Tongue (tissue), 2 donors: Measurements from ENCODE around the gene RNF225. TPM values are rescaled to one million over a fixed set of nuclear protein-coding genes. Genes with fewer than 3 reads are reported as not detected.
"Not testable (repeated sequence)": the region's sequence is repeated elsewhere in the genome, so short reads cannot be mapped to it uniquely, and the experiment has no call there.

Experiments used
- DNase-seq: peaks from one replicate; pipeline ENCODE4 v3.0.0-alpha.2; 2015
- total RNA-seq: library from RNA; depleted of rRNA; stranded (reverse); fragments of >200 nt; gene quantifications from one replicate; pipeline ENCODE4 v1.2.3, GENCODE V29; 2014

RNF225 gene
- not detected for total RNA-seq

DNA sequence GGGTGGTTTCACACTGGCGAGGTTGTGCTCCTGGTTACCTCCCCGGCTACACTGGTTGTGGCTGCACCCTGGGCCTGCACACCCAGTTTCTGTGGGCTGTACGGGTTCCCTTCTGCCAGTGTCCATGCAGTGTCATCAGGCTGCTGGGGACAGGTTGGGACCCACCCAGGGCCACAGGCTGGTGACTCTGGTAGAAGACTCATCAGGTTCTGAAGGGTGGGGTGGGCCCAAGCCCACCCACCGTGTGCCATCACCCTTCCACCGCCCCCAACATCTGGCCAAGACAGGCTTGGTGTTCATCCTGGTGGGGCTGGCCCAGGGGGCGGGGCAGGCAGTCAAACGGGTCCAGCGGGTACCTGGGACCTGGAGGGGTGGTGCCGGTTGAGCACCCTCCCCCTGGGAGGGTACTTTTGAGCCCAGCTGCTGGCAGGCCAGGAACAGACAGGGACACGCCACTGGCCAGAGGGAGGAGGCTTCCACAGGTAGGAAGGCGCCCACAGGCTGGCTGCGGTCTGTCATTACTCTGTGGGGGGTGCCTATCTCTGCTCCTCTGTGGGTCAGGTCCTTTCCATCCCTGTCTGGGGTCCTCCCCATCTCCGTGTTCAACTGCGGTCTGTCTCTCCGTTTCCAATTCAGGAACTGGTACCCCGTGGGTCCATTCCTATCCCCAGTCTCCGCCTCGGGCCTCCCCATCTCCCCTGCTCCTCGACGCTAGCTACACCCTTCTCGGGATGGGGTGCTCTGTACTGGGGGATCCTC lies at the start of gene RNF225:
Gene RNF225, plus strand, starts transcription at position 437 of the 759 bp plus-strand sequence. CDS start 434 bp downstream, outside the sequence.
- DNase-seq: no peak

DNA sequence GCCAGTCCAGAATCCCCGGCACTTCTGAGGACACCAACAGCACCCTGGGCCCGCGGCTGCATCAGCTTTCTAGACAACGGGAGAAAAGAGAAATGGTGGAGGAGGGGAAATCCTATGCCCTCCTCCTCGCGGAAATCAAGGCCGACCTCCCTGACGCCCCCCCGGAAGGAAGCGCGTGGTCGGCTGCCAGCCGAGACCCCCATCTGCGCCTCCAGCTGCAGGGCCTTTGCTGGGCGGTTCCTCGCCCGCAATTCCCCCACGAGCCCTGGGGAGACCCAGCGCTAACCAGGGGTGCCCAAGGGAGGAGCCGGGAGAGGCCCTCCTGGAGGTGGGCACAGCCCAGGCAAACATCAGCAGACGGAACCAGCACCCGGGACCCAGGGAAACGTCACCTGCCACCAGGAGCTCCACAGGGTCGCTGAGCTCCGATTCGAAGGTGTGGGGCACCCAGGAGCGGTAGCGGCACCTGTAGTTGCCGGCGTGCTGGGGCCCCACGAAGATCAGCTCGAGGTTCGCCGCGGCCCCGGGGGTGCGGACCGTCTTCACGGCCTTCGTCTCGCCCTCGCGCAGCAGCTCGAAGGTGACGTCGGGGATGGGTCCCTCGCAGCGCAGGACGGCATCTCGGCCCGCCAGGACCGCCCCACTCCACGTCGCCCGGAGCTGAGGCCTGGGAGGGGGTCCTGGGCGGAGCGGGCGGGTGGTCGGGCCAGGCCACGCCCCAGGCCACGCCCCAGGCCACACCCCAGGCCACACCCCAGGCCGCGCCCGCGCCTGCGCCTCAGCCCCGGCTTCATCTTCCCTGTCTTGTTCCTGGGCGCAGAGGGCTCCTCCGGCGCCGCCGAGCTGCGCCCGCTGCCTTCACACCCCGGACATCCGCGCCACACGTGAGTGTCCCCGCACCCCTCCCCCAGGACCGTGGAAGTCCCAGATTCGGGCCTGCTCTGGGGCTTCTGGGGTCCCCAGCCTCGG lies 48.2 kb upstream of the RNF225 start:
- DNase-seq: peak; percentile 63

DNA sequence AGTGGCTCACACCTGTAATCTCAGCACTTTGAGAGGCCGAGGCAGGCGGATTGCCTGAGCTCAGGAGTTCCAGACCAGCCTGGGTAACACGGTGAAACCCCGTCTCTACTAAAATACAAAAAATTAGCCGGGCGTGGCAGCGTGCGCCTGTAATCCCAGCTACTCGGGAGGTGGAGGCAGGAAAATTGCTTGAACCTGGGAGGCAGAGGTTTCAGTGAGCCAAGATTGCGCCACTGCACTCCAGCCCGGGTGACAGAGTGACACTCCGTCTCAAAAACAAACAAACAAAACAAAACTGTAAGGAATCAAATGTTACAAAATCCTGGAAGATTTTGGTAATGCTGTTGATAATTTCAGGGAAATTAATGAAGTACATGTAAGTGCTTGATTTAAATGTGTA lies 47.4 kb upstream of the RNF225 start:
- DNase-seq: not testable (repeated sequence)

DNA sequence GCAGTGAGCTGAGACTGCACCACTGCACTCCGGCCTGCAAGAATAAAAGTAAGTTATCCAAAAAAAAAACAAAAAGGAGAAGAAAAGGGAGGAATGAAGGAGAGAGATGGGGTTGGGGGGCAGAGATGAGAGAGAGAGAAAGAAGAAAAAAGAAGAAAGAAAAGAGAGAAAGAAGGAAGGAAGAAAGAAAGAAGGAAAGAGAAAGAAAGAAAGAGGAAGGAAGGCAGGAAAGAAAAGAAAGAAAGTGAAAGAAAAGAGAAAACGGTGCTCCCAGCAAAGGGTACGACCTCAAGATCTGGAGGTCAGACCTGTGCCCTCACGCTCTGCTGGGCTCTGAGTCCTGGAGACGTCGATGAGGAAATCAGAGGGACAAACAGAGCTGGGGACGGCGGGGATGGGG lies 45.9 kb upstream of the RNF225 start:
- no peak for DNase-seq

DNA sequence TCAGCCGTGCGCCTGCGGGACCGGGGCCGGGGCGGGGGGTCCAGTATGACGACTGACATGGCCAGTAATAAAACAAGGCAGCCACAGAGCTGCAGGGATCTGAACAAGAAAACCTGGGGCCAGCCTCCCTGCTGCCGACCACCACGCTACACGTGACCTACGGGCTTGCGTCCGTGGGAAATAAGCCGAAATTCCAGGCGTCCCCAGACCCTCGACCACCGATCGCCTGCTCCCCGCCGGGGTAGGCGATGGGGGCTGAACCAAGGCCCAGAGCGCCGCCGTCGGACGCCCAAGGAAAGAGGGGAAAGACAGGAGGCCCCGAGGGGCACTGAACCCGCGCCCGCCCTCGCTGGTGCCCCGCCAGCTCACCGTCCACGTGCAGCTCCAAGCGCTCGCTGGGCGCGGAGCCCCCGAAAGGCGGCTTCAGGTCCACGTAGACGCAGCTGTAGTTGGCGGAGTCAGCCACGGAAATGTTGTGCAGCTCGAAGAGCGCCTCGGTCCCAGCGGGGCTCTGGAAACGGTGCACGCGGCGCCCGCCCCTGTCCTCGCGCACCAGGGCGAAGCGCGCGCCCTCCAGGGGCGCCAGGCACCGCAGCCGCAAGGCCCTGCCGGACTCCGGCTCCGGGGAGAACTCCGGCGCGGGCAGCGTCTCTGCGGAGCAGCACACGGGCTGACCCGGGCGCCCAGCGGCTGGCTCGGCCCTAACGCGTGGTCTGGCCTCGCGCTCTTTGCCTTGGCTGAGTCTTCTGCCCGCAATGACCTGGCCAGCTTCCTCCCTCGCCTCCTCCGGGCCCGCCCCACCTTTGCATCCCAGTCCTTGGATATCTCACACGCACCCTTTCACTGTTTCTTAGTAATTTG lies 45.2 kb upstream of the RNF225 start:
- no peak for DNase-seq

DNA sequence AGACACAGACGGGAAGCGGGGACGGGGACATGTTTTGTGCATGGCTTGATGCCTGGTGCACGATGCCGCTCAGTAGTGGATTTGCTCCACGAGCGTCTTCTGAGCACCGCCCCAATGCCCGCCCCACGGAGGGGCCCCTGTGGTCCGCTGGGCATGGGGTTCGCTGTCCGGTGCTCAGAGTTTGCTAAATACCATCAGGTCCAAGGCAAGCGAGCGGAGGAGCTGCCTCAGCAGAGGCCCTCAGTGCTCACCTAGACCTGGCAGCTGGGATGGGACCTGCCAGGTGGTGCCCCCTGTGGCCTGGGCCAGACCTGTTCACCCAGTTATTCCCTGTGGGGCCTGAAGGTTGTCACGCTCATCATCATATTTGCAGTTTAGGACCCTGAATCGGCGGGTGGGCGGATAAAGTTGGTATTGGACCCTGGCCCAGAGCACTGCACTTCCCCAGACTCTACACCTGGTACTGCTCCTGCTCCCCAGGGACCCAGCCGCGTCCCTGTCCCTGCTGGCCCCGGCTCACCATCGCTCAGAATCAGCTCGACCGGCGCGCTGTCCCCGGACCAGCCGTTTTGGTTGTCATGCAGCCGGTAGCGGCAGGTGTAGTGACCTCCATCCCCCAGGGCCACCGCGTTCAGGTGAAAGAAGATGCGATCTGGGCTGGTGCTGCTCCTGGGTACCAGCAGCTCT lies 44.4 kb upstream of the RNF225 start:
- DNase-seq: no peak

DNA sequence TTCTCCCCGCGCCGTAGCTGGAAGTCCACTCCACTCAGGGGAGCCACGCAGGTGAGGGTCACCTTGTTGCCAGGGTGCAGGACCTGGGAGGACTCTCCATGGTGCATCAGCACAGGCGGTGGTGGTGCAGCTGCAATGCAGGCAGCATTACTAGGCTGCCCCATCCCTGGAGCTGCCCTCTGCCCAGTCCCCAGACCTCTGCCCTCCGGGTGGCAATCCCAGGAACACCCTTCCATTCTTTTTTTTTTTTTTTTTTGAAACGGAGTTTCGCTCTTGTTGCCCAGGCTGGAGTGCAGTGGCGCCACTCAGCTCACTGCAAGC lies 43.9 kb upstream of the RNF225 start:
- no peak for DNase-seq

DNA sequence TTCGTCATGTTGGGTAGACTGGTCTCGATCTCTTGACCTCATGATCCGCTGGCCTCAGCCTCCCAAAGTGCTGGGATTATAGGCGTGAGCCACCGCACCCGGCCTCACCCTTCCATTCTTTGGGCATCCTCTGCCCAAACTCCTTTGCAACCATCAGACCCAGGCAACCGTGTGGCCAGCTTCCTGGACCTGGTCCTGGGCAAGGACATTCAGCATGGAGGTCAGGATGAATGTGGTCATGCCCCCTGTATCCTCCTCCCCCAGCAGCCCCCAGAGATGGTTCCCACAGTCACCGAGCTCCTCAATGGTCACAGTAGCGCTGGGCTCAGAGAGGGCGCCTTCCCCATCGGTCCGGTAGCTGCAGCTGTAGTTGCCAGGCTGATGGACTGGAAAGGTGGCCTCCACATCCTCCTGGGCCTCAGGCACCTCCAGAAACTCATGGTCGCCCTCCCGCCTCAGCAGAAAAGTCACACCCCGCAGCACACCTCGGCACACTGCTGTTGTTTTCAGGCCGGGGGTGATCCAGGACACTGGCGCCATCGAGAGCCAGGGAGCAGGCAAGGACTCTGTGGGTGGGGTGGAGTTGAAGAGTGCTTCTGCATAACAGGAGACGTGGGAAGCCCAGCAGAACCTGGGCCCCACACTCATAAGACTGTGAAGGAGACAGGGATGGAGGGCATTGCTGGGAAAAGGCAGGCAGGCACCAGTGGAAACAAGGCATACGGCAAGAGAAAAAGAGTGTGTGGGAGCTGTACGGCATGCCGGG lies 43.3 kb upstream of the RNF225 start:
- no peak for DNase-seq

DNA sequence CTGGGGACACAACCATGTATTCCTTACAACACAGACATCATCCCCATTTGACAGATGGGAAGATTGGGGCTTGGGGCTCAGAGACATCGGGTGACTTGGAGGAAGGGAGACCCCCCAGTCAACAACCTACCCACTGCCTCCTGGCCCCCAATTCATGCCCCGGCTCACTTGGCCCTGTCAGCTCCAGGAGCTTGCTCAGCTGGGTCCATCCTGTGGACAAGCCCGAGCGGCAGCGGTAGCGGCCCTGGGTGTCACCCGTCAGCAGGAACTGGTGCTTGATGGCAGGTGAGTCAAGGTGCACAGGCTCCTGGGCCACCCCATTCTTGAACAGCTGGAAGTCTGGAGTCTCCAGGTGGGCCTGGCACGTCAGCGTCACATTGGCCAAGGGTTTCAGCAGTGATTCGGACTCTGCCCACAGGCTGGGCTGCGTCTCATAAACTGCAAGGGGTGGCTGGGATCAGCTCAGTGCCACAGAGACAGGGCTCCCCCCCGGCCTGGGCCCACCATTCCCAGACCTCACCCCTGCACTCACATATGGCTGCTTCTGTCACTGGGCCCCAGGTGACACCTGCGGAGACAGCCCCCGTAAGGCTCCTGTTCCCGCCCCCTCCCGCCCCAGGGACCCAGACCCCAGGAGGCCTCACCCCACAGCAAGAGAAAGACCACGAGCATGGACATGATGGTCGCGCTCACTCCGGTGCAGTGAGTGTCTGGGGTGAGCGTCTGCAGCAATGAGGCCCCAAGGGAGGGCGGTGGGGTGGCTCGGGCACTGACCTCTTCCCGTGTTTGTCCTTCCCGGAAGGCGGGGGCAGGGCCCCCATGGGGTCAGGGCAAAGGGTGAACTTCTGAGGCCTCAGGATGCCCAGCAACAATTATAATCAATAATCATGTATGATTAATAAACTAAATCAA lies 42.4 kb upstream of the RNF225 start, which contains the start of gene A1BG:
Gene A1BG, minus strand, starts transcription at position 733 of the 912 bp plus-strand sequence. Its CDS starts 55 bp downstream, at position 678.
- DNase-seq: no peak

DNA sequence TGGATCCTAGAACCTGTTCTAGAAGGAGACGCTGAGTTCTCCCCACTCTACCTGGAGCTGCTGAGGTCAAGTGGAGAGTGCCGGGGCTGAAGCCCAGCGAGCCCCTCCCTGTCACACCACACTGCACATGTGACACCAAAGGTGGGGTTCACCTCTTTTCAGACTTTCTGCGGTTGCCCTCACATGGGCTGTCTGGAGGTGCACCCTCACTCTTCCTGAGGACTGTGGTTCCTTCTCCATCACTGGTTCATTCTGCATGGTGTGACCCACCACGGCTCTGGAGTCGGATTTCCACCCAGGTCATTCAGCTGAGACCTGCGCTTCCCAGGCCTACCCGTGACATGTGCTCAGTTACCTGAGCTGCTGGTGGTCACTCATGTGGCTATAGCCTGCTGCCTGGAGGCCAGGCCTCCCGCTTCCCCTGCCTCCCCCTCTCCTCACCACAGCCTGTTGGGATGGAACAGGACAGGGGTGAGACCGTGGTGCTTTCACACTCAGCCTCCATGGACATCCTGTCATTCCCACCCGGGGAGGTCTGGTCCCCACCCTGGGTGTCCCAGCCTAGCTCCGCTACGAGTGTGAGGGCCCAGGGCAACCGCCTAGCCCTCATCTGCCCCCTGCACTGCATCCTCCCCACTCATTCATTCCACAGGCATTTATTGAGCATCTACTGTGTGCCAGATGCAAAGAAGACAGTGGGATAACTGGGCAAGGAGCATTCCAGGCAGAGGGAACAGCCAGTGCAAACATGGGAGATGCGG lies 41.6 kb upstream of the RNF225 start:
- no peak for DNase-seq

DNA sequence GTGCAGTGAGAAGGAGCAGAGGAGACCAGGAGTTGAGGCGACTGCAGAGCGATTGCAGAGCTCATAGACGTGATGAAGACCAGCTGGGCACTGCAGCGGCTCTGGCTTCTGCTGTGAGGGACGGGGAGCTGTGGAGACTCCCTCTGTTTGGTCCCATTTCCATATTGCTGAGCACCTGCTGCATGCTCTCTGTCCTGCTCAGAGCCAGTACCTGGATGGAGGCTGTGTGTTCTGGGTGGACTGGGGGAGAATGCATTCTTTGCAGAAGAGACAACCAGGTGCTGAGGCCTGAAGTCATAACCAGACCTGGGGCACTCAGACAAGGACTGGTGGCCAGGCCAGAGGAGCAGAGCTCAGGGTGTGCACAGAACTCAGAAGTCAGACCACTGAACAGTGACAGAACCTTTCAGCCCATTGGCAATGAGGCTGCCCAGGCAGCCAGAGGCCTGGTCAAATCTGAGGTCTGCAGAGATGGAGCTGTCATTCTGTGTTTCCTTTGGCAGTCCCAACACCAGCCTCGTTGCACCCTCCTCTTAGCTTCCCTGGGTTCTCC lies 40.9 kb upstream of the RNF225 start:
- no peak for DNase-seq

DNA sequence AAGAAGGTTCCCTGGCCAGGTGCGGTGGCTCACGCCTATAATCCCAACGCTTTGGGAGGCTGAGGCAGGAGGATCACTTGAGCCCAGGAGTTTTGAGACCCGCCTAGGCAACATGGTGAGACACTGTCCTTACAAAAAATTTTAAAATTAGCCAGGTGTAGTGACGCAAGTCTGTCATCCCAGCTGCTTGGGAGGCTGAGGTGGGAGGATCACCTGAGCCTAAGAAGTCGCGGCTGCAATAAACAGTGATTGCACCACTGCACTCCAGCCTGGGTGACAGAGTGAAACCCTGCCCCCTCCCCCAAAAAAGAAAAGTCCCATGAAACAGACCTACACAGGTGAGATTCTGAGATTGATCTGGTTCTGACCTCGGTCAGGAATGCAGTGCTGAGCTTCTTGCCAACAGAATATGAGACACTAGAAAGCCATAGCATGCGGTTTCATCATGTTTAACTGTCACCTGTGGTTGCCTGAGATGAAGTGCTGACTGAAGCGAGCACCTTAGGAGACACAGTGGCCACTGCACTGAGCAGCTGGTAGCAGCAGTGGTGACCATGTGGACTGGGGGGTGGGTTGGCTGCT lies 40.1 kb upstream of the RNF225 start:
- no peak for DNase-seq

DNA sequence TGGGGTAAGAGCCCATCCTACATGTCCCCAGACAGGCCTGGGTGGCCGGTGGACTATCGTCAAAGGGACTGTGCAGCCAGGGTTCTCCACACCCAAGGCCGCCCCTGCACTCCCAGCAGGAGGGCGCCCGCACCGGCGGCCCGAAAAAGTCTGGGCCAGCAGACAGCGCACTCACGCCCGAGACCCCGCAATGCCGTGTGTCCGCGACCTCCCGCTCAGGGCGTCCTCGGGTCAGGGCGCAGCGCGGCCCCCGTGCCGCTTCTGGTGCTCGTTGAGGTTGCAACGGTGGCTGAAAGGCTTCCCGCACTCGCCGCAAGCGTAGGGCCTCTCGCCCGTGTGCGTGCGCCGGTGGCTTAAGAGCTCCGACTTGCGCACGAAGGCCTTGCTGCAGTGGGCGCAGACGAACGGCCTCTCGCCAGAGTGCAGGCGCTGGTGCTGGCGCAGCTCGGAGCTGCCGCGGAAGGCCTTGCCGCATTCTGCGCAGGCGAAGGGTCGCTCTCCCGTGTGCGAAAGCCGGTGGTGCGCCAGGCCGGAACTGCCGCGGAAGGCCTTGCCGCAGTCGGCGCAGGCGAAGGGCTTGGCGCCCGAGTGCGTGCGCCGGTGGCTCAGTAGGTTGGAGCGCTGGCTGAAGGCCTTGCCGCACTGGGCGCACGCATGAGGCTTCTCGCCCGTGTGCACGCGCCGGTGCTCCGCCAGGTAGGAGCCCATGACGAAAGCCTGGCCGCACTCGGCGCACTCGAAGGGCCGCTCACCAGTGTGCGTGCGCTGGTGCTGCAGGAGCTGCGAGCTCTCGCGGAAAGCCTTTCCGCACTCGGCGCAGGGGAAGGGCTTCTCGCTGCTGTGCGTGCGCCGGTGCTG lies 39.3 kb upstream of the RNF225 start:
- peak; percentile 51 for DNase-seq

DNA sequence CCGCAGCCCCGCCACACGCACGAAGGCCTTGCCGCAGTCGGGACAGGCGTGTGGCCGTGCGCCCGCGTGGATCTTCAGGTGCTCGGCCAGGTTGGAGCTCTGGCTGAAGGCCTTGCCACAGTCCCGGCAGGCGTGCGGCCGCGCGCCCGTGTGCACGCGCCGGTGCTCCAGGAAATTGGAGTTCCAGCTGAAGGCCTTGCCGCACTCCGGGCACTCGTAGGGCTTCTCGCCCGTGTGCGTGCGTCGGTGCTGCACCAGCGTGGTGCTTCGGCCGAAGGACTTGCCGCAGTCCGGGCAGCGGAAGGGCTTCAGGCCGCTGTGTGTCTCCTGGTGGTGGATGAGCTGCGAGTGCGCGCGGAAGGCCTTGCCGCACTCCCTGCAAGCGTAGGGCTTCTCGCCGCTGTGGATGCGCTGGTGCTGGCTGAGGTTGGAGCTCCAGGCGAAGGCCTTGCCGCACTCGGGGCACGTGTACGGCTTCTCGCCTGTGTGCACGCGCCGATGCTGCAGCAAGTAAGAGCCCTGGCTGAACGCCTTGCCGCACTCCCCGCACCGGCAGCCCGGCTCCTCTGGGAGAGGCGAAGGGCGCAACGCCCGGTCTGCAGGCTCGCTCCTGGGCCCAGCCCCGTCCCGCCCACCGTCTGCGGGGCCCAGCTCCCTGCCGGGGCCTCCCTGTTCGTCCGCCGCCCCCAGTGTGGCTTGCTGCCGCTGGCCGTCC lies 38.5 kb upstream of the RNF225 start:
- peak; percentile 46 for DNase-seq

DNA sequence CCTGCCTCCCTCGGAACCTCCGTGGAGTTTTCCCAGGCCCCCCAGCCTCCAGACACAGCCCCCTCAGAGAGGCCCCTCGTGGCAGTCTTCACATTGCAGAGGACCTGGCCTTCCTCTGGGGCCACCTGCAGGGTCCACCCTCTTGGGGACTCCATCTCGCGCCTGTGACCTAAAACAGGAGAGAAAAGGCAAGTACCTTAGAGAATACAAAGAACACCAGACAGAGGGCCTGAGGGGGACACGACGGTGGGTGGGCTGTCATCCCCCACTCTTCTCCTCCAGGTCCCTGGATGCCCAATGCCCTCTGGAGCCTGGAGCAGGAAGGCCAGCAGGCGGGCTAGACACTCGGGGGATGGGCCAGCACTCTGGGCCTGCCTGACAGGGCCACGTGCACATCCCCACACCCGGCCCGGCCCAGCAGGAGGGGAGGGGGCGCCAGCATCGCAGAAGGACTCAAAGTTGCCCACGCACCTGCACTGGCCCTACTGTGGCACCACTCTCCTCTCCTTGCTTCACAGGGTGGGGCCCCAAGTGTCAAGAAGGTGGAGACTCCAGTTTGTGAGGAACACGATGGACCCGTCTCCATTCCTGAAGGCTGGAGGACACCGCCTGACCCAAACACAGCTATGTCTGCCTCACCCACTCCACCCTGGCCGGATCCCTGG lies 37.8 kb upstream of the RNF225 start:
- no peak for DNase-seq

DNA sequence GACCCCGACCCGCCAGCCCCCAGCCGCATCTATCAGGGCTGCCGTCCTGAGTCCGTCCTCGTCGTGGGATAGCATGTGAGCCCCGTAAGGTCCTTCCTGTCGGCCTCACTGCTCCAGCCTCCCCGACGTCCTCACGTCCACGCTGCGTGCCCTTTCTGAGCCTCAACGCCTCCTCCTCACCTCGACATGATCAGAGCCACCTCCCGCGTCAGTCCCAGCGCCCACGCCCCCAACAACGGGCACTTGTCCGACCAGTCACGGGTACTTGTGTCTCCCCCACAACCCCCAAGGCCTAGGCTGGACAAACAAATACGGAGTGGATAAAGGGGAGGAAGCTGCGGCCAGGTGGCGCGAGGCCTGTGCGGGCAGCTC lies 33.6 kb upstream of the RNF225 start:
- DNase-seq: no peak
